Measurements from ENCODE around the gene FKRP.
A peak's percentile ranks its signal among the peaks of the same experiment; 100 is the strongest.
"Not testable (repeated sequence)": the region's sequence is repeated elsewhere in the genome, so short reads cannot be mapped to it uniquely, and the experiment has no call there.

Gene FKRP

GRCh38 chr19:46772170-46773017 lies 26.5 kb downstream of the FKRP start:
- H3K4me3 ChIP-seq (ENCODE audit: low read depth, low read length): no peak overlapping the region
- H3K9me3 ChIP-seq (ENCODE audit: control insufficient read depth, insufficient read depth, low read length): no peaks in the 10 kb centered on the region
- H3K27me3 ChIP-seq (ENCODE audit: control insufficient read depth, insufficient read depth, low read length): no peaks in the 10 kb centered on the region
- no peaks in the 10 kb centered on the region for H3K4me1 ChIP-seq (ENCODE audit: control insufficient read depth, insufficient read depth, low read length)
- peaks cover 23% of the 10 kb centered on the region for H3K36me3 ChIP-seq (ENCODE audit: control insufficient read depth, insufficient read depth, low read length)
- H3K9ac ChIP-seq (ENCODE audit: low read depth, low read length): no peak overlapping the region

DNA sequence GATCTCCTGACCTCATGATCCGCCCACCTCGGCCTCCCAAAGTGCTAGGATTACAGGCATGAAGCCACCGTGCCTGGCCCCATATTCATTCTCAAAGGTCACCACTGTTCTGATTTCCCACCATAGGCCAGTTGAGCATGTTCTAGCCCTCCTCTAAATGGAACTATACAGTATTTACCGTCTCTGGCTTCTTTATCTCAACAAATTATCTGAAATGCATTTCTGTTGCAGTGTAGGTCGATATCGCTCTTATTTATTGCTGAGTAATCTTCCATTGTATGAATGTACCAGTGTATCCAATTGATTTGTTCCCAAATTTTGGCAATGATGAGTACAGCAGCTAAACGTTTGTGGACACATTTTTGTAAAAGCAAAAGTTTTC lies 27.2 kb downstream of the FKRP start:
- no peaks in the 10 kb centered on the region for H3K9me3 ChIP-seq (ENCODE audit: control insufficient read depth, insufficient read depth, low read length)
- no peak overlapping the region for H3K9ac ChIP-seq (ENCODE audit: low read depth, low read length)
- no peaks in the 10 kb centered on the region for H3K4me1 ChIP-seq (ENCODE audit: control insufficient read depth, insufficient read depth, low read length)
- peaks cover 23% of the 10 kb centered on the region for H3K36me3 ChIP-seq (ENCODE audit: control insufficient read depth, insufficient read depth, low read length)
- no peaks in the 10 kb centered on the region for H3K27me3 ChIP-seq (ENCODE audit: control insufficient read depth, insufficient read depth, low read length)
- no peak overlapping the region for H3K4me3 ChIP-seq (ENCODE audit: low read depth, low read length)

DNA sequence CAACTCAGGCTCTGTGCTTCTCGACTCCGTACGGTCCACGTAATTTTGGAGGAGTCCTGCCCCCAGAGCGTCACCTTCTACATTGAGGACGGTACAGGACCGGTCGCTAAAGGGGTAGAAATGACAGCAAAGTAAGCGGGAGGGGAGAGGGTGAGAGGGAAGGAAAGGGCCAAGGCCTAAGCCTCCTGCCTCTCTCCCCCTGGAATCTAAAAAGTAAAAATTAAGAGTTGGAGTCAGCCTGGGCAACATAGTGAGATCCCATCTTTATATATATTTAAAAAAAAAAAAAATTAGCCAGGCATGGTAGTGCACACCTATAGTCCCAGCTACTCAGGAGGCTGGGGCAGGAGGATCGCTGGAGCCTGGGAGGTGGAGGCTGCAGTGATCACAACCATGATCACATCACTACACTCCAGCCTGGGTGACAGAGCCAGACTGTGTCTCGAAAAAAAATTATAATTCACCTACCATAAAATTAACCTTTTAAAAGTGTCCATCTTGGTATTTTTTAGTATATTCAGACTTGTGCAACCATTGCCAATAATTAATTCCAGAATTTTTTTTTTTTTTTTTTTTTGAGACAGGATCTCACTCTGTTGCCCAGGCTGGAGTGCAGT lies 29.9 kb downstream of the FKRP start:
- H3K27me3 ChIP-seq (ENCODE audit: control insufficient read depth, insufficient read depth, low read length): no peaks in the 10 kb centered on the region
- H3K36me3 ChIP-seq (ENCODE audit: control insufficient read depth, insufficient read depth, low read length): peaks cover 30% of the 10 kb centered on the region
- no peak overlapping the region for H3K9ac ChIP-seq (ENCODE audit: low read depth, low read length)
- no peaks in the 10 kb centered on the region for H3K4me1 ChIP-seq (ENCODE audit: control insufficient read depth, insufficient read depth, low read length)
- H3K9me3 ChIP-seq (ENCODE audit: control insufficient read depth, insufficient read depth, low read length): no peaks in the 10 kb centered on the region
- no peak overlapping the region for H3K4me3 ChIP-seq (ENCODE audit: low read depth, low read length)

DNA sequence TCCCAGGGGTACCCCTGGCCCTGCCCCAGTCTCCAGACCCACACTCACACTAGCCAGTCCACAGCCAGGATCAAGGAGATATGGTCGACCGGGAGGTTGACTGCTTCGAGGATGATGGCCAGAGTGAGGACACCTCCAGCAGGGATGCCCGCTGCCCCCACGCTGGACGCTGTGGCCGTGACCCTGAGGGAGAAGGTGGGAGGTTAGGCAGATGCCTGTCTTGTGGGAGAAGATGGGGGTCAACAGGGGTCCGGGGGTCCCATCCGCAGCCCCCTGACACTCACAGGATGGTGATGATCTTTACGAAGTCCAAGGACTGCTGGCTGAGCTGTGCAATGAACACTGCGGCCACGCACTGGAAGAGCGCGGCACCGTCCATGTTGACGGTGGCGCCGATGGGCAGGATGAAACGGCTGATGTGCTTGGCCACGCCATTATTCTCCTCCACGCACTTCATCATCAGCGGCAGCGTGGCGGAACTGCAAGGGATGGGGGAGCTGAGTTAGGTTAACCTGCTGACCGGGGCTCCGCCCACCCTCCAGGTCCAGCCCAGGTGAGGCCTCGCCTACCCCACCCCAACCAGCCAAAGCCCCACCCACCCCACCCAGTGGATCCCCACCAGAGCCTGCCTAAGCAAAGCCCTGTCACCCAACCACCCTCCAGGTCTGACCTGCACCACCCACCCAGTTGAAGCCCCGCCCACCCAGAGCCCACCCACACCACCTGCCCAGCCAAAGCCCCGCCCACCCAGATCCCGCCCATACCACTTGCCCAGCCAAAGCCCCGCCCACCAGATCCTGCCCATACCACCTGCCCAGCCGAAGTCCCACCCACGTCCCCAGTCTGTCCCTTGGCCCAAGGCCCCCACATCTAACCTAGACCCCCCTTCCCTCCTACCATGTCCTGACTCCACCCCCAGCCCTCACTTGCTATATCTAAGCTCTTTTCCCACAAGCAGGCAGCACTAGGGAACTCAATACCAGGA lies 31.4 kb downstream of the FKRP start:
- no peak overlapping the region for H3K9ac ChIP-seq (ENCODE audit: low read depth, low read length)
- H3K4me1 ChIP-seq (ENCODE audit: control insufficient read depth, insufficient read depth, low read length): no peaks in the 10 kb centered on the region
- H3K9me3 ChIP-seq (ENCODE audit: control insufficient read depth, insufficient read depth, low read length): no peaks in the 10 kb centered on the region
- H3K27me3 ChIP-seq (ENCODE audit: control insufficient read depth, insufficient read depth, low read length): no peaks in the 10 kb centered on the region
- no peak overlapping the region for H3K4me3 ChIP-seq (ENCODE audit: low read depth, low read length)
- peaks cover 37% of the 10 kb centered on the region for H3K36me3 ChIP-seq (ENCODE audit: control insufficient read depth, insufficient read depth, low read length)

GRCh38 chr19:46777956-46778645 lies 32.2 kb downstream of the FKRP start:
- not testable (repeated sequence) for H3K4me3 ChIP-seq (ENCODE audit: low read depth, low read length); H3K9me3 ChIP-seq (ENCODE audit: control insufficient read depth, insufficient read depth, low read length); H3K9ac ChIP-seq (ENCODE audit: low read depth, low read length); H3K4me1 ChIP-seq (ENCODE audit: control insufficient read depth, insufficient read depth, low read length); H3K27me3 ChIP-seq (ENCODE audit: control insufficient read depth, insufficient read depth, low read length)
- H3K36me3 ChIP-seq (ENCODE audit: control insufficient read depth, insufficient read depth, low read length): peaks cover 45% of the 10 kb centered on the region

DNA sequence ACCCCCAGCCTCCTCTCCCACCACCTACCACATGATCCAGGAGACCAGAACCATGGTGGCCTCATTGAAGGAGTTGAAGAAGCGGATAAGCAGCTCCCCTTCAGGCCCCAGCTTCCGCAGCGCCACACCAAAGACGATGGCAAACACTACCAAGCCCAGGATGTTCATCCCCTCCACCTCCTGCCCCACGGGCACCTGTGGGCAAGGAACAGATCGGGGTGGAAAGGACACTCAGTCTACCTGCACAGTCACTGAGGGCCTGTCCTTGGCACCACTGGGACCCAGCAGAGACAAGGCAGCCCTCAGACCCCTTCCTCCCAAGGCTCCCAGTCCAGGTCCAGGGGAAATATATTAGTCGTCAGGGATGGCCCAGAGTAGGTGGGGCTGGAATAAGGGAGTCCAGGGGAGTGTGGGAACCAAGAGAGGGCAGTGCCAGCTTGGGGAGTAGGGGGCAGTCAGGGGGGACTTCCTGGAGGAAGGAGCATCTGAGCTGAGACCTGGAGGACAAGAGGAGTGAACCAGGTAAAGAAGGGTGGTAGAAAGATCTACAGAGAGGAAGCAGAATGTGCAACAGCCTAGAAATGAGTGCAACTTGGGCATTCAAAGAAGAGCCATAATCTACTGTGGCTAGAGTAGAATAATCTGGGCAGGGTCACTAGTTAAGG lies 36.6 kb downstream of the FKRP start:
- Histone ChIP-seq H3K4me3 (ENCODE audit: low read depth, low read length) (no peak overlapping the region), H3K9ac (ENCODE audit: low read depth, low read length) (no peak overlapping the region), H3K36me3 (ENCODE audit: control insufficient read depth, insufficient read depth, low read length) (peaks cover 33% of the 10 kb centered on the region), H3K9me3 (ENCODE audit: control insufficient read depth, insufficient read depth, low read length) (no peaks in the 10 kb centered on the region), H3K27me3 (ENCODE audit: control insufficient read depth, insufficient read depth, low read length) (no peaks in the 10 kb centered on the region), H3K4me1 (ENCODE audit: control insufficient read depth, insufficient read depth, low read length) (peaks cover 13% of the 10 kb centered on the region)

GRCh38 chr19:46783670-46784069 lies 37.8 kb downstream of the FKRP start:
- Histone ChIP-seq H3K9ac (ENCODE audit: low read depth, low read length) (no peak overlapping the region), H3K4me3 (ENCODE audit: low read depth, low read length) (peak overlapping the region; percentile 99), H3K9me3 (ENCODE audit: control insufficient read depth, insufficient read depth, low read length) (no peaks in the 10 kb centered on the region), H3K4me1 (ENCODE audit: control insufficient read depth, insufficient read depth, low read length) (peaks cover 13% of the 10 kb centered on the region), H3K36me3 (ENCODE audit: control insufficient read depth, insufficient read depth, low read length) (peaks cover 30% of the 10 kb centered on the region), H3K27me3 (ENCODE audit: control insufficient read depth, insufficient read depth, low read length) (no peaks in the 10 kb centered on the region)

- H3K9me3 ChIP-seq (ENCODE audit: control insufficient read depth, insufficient read depth, low read length): no peaks in the 10 kb centered on the region
- peak overlapping the region; percentile 99 for H3K4me3 ChIP-seq (ENCODE audit: low read depth, low read length)
- peaks cover 3% of the 10 kb centered on the region for H3K27me3 ChIP-seq (ENCODE audit: control insufficient read depth, insufficient read depth, low read length)
- H3K4me1 ChIP-seq (ENCODE audit: control insufficient read depth, insufficient read depth, low read length): peaks cover 16% of the 10 kb centered on the region
- peak overlapping the region; percentile 80 for H3K9ac ChIP-seq (ENCODE audit: low read depth, low read length)
- H3K36me3 ChIP-seq (ENCODE audit: control insufficient read depth, insufficient read depth, low read length): peaks cover 26% of the 10 kb centered on the region
Observed at GRCh38 chr19:46784262-46785053, 38.6 kb downstream of the FKRP start.

DNA sequence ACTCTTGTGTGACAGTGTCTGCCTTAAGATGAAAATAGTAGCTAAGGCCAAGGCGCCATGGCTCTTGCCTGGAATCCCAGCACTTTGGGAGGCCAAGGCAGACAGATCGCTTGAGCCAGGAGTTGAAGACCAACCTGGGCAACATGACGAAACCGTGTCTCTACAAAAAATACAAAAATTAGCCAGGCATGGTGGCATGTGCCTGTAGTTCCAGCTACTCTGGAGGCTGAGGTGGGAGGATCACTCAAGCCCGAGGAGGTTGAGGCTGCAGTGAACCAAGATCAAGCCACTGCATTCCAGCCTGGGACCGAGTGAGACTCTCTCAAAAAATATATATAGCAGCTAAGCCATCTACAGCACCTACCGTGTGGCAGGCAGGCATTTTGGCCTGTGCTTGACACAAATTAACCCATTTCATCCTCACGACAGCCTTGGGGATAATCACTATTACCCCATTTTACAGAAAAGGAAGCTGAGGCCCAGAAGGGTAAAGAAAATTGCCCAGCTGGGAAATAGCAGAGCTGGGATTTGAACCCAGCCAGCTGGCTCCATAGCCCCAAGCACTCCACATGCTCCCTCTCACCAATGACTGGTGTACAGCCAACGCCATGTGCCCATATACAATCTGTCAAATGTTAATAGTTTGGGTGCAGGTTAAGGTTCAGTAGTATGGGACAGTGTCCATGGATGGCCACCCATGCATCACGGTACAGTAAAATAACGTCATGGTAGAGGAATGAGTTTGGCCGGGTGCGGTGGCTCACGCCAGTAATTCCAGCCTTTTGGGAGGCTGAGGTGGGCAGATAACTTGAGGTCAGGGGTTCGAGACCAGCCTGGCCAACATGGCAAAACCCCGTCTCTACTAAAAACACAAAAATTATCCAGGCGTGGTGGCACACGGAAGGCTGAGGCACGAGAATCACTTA lies 39.5 kb downstream of the FKRP start:
- H3K27me3 ChIP-seq (ENCODE audit: control insufficient read depth, insufficient read depth, low read length): peaks cover 3% of the 10 kb centered on the region
- H3K4me1 ChIP-seq (ENCODE audit: control insufficient read depth, insufficient read depth, low read length): peaks cover 16% of the 10 kb centered on the region
- no peaks in the 10 kb centered on the region for H3K9me3 ChIP-seq (ENCODE audit: control insufficient read depth, insufficient read depth, low read length)
- H3K36me3 ChIP-seq (ENCODE audit: control insufficient read depth, insufficient read depth, low read length): peaks cover 26% of the 10 kb centered on the region
- peak overlapping the region; percentile 99 for H3K4me3 ChIP-seq (ENCODE audit: low read depth, low read length)
- H3K9ac ChIP-seq (ENCODE audit: low read depth, low read length): peak overlapping the region; percentile 94

DNA sequence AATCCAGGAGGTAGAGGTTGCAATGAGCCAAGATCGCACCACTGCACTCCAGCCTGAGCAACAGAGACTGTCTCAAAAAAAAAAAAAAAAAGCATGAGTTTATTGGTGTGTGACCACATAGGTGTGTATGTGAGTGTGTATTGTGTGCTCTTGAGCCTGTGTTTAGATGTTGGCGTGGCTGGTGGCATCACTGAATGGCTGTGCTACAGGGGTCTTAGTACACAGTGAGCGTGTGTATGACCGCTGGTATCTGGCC lies 40.1 kb downstream of the FKRP start:
- peaks cover 26% of the 10 kb centered on the region for H3K36me3 ChIP-seq (ENCODE audit: control insufficient read depth, insufficient read depth, low read length)
- peaks cover 16% of the 10 kb centered on the region for H3K4me1 ChIP-seq (ENCODE audit: control insufficient read depth, insufficient read depth, low read length)
- H3K27me3 ChIP-seq (ENCODE audit: control insufficient read depth, insufficient read depth, low read length): peaks cover 3% of the 10 kb centered on the region
- peak overlapping the region; percentile 99 for H3K4me3 ChIP-seq (ENCODE audit: low read depth, low read length)
- peak overlapping the region; percentile 94 for H3K9ac ChIP-seq (ENCODE audit: low read depth, low read length)
- no peaks in the 10 kb centered on the region for H3K9me3 ChIP-seq (ENCODE audit: control insufficient read depth, insufficient read depth, low read length)

Measured in iPS-15b (cell line).